Measurements from ENCODE around the gene TBX20.
"Not testable (repeated sequence)": the region's sequence is repeated elsewhere in the genome, so short reads cannot be mapped to it uniquely, and the experiment has no call there.

DNA sequence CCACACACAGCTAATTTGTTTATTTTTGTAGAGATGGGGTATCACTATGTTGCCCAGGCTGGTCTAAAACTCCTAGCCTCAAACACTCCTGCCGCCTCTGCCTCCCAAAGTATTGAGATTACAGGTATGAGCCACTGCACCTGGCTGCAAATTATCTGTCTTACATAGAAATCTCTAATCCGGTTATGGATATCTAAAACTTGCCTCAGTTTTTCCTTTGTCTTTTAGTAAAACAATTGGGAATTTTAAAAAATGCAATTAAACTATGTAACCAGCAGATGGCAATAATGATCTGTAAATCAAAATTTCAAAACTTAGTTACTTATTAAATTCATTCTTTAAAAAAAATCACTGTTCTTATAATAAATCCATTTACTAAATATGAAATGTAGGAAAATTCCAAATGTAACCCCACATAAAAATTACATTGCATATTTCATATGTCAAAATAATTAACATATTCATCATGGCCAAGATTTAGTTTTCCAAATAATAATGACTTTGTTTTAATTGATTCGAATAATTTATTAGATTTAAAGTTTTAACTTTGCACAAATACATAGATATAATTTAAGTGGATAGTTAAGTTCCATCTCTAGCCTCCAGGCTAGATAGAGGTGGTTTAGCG lies 63.6 kb downstream of the TBX20 start:
- TF ChIP-seq, protein P1, sequence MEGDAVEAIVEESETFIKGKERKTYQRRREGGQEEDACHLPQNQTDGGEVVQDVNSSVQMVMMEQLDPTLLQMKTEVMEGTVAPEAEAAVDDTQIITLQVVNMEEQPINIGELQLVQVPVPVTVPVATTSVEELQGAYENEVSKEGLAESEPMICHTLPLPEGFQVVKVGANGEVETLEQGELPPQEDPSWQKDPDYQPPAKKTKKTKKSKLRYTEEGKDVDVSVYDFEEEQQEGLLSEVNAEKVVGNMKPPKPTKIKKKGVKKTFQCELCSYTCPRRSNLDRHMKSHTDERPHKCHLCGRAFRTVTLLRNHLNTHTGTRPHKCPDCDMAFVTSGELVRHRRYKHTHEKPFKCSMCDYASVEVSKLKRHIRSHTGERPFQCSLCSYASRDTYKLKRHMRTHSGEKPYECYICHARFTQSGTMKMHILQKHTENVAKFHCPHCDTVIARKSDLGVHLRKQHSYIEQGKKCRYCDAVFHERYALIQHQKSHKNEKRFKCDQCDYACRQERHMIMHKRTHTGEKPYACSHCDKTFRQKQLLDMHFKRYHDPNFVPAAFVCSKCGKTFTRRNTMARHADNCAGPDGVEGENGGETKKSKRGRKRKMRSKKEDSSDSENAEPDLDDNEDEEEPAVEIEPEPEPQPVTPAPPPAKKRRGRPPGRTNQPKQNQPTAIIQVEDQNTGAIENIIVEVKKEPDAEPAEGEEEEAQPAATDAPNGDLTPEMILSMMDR (CRISPR knock-in tag; IDR thresholded peaks at IDR 0.05), result not testable (repeated sequence)
- not testable (repeated sequence) for TF ChIP-seq U2AF2 (IDR thresholded peaks at IDR 0.05; ENCODE audit: low read depth, low read length); TAF1 (CRISPR knock-in tag; IDR thresholded peaks at IDR 0.05); ZNF331 (CRISPR knock-in tag; IDR thresholded peaks at IDR 0.05); ATF1 (CRISPR knock-in tag; IDR thresholded peaks at IDR 0.05); DPF2 (CRISPR knock-in tag; IDR thresholded peaks at IDR 0.05; ENCODE audit: borderline replicate concordance, low read depth); ZFP90 (CRISPR knock-in tag; IDR thresholded peaks at IDR 0.05; ENCODE audit: borderline replicate concordance); CHD2 (IDR thresholded peaks at IDR 0.05; ENCODE audit: low read depth, low read length); NFIC (IDR thresholded peaks at IDR 0.05; ENCODE audit: low read length); RORA (CRISPR knock-in tag; IDR thresholded peaks at IDR 0.05)
- TF ChIP-seq, protein P2, sequence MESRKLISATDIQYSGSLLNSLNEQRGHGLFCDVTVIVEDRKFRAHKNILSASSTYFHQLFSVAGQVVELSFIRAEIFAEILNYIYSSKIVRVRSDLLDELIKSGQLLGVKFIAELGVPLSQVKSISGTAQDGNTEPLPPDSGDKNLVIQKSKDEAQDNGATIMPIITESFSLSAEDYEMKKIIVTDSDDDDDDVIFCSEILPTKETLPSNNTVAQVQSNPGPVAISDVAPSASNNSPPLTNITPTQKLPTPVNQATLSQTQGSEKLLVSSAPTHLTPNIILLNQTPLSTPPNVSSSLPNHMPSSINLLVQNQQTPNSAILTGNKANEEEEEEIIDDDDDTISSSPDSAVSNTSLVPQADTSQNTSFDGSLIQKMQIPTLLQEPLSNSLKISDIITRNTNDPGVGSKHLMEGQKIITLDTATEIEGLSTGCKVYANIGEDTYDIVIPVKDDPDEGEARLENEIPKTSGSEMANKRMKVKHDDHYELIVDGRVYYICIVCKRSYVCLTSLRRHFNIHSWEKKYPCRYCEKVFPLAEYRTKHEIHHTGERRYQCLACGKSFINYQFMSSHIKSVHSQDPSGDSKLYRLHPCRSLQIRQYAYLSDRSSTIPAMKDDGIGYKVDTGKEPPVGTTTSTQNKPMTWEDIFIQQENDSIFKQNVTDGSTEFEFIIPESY (CRISPR knock-in tag; IDR thresholded peaks at IDR 0.05), result not testable (repeated sequence)
- TF ChIP-seq, protein P3, sequence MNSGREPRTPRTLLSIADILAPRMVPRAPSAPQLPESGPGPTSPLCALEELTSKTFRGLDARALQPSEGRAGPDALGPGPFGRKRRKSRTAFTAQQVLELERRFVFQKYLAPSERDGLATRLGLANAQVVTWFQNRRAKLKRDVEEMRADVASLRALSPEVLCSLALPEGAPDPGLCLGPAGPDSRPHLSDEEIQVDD (CRISPR knock-in tag; IDR thresholded peaks at IDR 0.05; ENCODE audit: borderline replicate concordance), result not testable (repeated sequence)
- TF ChIP-seq, protein P4, sequence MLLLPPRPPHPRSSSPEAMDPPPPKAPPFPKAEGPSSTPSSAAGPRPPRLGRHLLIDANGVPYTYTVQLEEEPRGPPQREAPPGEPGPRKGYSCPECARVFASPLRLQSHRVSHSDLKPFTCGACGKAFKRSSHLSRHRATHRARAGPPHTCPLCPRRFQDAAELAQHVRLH (CRISPR knock-in tag; IDR thresholded peaks at IDR 0.05; ENCODE audit: borderline replicate concordance, low read depth), result not testable (repeated sequence)
